Measurements from ENCODE around the gene TNRC6C. TPM values are rescaled to one million over a fixed set of nuclear protein-coding genes. Genes with fewer than 3 reads are reported as not detected.
"Not testable (repeated sequence)": the region's sequence is repeated elsewhere in the genome, so short reads cannot be mapped to it uniquely, and the experiment has no call there.

Gene TNRC6C
- total RNA-seq, 1 donor, result 11.6 TPM

DNA sequence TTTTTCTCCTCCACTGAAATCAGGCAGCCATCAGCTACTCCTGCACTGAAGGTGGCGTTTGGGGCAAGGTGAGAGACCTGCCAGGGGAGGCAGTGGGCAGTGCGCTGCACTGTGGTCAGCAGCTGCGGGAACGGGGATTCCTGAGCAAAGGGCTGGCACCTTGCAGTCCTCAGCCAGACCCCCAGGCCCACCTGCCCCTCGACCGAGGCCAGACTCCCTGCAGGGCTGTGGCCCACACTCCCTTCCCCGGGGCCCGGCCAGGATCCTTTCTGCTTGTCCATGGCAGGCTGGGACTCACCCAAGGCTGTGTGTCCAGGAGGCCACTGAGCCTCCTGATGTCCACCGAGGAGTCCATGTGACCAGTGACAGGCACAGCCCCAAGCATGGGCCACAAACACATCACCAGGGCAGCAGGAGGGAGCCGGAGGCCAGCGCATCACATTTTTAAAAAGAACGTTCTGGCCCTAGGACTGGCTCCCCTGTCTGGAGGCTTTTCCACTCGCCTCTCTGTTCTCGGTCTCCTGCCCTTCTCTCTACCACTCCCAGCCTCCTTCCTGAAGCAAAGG is 28.5 kb upstream of the TNRC6C start:
- no peak for DNase-seq (ENCODE audit: low read depth in 2 of 3, low spot score in 2 of 3)

DNA sequence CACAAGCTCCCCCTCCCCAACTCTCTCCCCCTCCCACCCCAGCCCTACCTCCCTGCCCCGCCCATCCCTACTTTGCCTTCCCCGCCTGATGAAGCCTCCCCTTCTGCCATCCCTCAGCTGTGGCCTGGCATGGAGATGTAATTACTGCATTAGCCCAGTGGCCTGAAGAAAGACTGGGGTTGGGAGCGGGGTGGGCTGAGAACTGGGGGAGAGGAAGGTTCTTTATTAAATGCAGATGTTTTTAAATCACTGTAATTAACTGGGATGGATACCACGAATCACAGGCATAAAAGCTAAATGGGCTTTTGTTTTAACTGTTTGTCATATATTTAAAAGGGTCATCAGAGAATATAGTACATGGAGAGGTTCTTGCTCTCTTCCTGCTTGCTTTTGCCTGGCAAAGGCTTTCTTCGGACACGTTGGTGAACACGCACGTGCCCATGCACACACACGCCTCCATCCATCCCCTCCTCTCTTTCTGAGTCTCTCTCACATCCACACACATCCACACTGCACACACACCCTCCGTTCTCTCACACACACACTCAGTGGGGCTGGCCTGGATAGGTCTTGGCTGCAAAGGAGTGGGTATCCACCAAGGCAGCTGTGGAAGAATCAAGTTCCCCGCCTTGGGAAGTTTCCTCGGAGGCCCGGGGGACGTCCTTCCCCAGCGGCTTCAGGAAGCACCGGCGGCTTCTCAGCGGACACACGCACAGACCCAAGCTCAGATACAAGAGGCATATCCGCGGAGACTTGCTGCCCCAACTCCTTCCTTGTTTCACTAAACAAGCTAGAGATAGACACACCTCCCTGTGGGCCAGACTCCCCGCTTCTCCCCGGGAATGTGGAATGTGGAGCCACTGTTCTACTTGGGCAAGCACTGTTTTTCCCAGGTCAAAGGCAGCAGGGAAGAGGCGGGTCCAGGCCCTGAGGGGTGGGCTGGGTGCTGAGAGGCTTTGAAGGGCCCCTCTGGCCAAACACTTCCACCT is 27.4 kb upstream of the TNRC6C start:
- no peak for DNase-seq (ENCODE audit: low read depth in 2 of 3, low spot score in 2 of 3)

DNA sequence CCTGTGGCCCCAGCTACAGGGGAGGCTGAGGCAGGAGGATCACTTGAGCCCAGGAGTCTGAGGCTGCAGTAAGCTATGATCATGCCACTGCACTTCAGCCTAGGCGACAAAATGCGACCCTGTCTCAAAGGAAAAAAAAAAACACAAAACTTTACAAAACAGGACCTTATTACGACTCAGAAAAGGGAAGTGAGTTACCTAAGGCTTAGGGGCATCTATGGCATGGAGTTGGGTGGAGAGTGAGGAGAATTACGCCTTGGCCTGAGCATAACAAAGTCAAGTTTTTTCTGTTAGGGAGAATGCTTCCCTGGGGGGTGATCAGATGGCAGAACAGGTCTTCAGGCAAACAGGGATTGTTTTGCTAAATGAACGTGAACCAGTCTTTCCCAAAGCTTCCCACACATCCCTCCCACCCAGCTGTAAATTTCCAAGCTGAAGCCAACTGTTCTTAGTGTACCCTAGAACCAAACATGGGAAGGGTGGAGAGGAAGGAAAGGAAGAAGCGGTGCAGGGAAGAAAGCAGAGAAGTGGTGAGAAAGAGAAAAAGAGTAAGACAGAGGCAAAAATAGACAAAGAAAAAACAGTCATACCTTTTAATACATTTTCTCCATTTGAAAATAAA is 24.6 kb upstream of the TNRC6C start:
- peak in 2 of 3 donors; percentile 14 to 56 for DNase-seq (ENCODE audit: low read depth in 2 of 3, low spot score in 2 of 3)

DNA sequence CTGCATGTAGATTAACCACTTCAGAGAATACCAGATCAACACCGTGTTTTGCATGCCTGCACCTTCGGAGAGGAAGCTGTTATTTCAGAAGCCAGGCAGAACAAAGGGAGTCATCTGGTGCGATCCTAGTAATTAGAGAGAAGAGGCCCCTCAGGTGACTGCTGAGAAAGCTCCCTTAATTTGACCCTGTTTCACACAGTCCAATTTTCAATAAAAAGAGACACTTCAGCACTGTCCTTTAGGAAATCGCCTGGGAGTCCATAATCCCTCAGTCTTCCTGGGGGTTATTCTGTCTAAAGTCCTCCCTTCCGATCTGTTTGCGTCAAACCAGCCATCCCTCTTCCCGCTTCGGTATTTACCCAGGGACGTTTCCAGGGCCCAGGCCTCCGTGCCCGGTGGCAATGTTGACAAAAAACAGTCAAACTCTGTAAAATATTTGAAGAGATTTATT is 23.4 kb upstream of the TNRC6C start:
- no peak for DNase-seq (ENCODE audit: low read depth in 2 of 3, low spot score in 2 of 3)

DNA sequence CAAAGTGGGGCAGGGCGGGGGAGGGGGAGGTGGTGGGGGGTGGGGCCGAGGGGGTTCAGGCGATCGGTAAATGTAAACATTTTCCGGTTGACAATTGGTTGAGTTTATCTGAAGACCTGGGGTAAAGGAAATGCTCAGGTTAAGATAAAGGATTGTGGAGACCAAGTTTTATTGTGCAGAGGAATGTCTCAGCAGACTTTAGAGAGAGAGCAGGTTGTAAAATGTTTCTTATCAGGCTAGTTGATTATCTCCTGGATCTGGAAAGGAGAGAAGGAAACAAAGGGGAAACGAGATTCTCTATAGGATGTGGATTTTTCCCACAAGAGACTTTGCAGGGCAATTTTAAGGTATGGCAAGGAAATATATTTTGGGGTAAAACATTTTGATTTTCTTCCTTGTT is 22.8 kb upstream of the TNRC6C start:
- not testable (repeated sequence) for DNase-seq (ENCODE audit: low read depth in 2 of 3, low spot score in 2 of 3)

DNA sequence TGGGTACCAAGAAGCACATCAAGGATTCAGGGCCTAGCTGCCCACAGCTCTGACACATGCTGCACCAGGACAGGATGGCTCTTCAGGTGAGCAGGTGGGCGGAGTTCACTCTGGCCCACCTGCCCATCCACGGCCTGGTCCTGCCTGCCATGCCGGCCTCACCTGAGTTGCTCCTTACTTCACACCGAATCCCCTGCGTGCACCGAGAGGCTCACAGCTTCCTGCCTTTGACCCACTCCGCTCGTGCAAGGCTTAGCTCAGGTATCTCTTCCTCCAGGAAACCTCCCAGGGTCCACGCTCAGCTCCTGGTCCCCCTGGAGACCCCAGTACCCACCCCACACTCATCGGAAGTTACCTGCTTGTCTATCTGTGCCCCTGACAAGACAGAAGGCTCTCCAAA is 21.6 kb upstream of the TNRC6C start:
- DNase-seq (ENCODE audit: low read depth in 2 of 3, low spot score in 2 of 3), result no peak

DNA sequence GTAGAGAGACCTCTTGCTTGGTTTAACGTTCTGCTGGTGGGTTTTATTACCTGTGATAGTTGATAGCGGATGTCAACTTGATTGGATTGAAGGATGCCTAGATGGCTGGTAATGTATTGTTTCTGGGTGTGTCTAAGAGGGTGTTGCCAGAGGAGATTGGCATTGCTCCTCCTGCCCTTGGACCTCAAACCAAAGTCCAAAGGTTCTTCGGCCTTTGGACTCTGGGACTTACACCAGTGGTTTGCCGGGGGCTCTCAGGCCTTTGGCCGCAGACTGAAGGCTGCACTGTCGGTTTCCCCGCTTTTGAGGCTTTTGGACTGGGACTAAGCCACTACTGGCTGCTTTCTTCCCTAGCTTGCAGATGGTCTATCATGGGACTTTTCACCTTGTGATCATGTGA is 17.5 kb upstream of the TNRC6C start:
- DNase-seq (ENCODE audit: low read depth in 2 of 3, low spot score in 2 of 3), result no peak

DNA sequence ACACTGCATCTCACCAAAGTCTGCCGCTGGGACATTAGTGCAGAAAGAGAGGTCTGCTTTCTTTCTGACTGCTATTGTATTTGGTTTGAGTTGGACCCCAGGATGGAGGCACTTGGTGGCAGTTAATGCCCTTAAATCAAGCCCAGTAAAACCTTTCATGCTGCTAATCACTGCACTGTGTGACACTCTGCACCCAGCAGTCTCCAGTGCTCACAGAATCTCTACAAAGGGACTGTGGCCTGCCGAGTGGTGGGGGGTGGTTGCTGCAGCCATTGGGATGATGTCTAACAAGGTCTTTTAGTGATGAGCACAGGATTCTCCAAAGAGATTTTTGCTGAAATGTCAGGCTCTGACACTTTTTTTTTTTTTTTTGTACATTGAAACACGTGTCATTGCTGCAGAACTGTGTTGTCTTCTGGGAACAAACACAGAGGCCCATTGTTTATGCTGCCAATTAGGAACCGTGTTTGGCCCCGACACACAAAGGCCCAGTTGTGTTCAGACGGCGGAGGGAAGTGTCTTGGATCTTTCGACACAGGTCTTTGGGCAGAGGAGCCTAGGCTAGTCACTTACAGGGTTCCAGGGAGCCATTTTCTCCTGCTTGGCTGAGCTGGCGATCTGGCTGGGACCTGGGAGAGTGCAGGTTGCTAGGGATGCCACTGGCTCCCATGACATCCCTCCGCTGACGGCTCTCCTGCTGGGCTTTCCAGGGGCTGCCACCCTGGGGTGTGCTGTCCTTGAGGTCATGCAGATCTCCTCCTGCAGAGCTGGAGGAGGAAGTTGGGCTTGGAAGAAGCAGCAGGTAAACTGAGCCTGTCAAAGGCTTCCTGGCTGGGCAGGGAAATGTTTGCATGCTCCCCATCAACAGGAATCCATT is 16.2 kb upstream of the TNRC6C start:
- no peak for DNase-seq (ENCODE audit: low read depth in 2 of 3, low spot score in 2 of 3)

DNA sequence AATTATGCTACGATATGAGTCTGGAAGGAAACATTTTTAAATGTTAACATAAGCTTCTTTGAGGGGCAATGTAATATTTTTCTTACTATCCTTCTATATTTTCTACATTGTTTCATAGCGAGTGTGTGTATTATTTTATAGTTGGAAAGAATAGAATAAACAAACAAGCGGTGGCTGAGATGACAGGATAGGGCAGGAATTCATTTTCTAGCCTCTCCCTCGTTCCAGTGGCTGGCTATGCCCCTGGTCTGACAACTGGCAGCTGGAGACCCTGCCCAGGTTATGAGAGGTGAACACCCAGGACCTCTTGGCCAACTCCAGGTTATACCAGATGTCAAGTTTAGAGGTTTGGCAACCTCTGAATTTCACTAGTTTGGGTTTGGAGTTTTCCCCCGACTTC is 14.5 kb upstream of the TNRC6C start:
- no peak for DNase-seq (ENCODE audit: low read depth in 2 of 3, low spot score in 2 of 3)

DNA sequence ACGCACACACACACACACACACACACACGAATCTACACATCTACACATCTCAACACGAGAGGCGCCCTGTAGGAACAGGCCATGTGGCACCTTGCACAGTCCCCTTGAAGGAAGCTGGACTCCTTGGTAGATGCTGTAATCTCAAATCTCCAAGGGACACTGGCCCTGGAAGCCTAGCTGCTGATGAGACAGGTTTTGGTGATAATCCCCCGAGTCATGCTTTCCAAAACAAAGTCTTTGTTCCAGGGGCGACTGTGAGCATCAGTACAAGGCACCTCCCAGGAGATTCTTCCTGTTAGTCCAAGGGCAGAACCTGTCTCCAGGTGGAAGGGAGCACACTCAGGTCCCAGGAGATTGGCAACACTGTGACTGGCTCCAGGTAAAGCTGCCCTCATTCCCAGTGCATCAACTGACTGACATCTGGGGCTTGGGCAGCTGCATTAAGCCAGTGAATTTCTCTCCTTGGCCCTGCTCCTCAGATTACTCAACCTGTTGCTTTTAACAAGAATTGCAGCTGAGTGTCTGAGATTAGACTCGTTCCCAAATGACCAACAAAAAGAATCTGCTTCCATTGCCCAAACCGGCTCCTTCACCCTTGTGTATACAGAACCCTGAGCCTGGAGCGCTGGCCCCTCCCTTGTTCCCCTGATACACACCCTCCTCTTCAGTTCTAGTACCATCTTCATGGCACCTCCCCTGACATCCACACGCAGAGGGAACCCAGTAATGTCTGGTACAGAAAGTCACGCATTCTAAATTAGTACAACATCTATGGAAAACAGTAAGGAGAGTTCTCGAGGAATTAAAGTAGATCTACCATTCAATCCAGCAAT is 13.9 kb upstream of the TNRC6C start:
- DNase-seq (ENCODE audit: low read depth in 2 of 3, low spot score in 2 of 3), result no peak

DNA sequence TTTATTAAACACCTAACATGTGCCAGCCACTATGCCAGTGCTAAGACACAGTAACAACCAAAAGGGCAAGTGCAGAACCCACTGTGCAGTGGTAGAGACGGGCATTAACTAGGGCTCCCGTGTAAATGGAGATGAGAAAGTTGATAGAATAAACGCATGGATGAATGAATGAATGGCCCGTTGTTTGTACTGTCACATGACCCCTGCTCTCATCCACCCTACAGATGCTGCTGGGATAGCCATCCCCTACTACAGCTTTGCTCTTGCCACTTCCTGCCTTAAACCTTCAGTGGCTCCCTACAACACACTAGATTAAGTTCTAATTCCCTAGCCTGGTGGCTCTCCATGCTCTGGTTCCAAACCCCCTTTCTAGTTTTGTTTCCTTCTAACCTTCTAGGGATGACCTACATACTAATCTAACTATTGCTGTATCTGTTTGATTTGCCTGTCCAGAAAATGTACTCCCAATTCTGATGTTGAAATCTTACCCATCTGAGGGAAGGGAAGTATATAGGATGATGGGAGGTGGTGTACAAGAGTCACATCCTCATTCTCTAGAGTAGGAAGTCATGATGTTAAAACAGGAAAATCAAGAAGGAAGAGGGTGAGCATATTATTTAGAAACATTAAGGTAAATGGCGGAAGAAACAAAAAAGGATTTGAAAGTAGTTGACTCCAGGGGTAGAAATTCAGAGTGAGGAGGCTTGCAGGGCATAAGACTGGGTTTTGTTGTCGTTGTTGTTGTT is 11.4 kb upstream of the TNRC6C start:
- no peak for DNase-seq (ENCODE audit: low read depth in 2 of 3, low spot score in 2 of 3)

DNA sequence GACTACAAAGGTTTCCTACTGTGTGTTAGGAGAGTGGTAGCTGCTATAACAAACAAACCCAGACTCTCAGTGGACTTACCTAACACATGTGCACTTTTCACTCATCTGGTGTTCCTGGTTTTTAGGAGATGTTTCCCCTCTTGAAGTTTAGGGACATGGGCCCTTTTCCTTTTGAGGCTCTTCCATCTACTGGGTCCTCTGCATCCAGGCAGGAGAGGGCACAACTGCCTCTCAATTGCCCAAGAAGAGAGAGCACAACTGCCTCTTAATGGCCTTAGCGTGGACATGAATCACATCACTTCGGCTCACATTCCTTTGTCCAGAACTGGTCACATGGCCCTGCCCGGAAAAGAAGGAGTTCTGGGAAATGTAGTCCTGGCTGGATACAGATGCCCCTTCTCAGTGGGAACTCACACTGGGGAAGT is 9.8 kb upstream of the TNRC6C start:
- no peak for DNase-seq (ENCODE audit: low read depth in 2 of 3, low spot score in 2 of 3)

DNA sequence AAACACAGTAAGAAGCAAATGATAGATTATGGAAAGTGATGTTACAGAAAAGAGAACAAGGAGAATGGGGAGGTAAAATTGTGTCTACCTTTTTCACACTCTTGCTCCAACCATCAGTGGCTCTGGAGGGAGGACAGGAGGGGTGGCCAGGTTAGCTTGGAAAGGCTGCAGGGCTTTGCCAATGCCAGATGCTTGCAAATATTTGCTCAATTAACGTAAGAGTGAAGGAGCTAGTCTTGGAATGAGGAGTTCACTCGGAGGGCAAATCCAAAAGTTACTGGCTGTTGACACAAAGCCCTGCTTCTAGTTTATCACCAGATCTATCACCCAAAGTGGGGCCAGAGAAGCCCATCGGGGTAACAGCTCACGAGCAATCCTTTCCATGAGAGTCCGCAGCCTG is 7.4 kb upstream of the TNRC6C start:
- DNase-seq (ENCODE audit: low read depth in 2 of 3, low spot score in 2 of 3), result no peak

DNA sequence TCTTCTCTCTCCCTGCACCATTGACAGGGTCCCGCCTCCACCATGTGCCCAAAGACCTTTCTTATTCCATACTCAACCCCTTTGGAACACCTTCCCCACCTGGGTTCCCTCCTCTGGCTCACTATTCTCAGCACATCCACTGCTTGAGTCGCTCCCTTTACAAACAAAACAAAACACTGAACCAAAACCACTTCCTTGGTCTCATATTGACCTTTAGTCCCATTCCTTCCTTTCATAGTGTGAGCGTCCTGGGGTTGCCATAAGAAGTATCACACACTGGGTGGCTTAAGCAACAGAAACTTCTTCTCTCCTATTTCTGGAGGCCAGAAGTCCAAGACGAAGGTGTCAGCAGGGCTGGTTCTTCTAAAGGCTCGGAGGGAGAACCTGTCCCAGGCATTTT is 6.1 kb upstream of the TNRC6C start:
- no peak for DNase-seq (ENCODE audit: low read depth in 2 of 3, low spot score in 2 of 3)

DNA sequence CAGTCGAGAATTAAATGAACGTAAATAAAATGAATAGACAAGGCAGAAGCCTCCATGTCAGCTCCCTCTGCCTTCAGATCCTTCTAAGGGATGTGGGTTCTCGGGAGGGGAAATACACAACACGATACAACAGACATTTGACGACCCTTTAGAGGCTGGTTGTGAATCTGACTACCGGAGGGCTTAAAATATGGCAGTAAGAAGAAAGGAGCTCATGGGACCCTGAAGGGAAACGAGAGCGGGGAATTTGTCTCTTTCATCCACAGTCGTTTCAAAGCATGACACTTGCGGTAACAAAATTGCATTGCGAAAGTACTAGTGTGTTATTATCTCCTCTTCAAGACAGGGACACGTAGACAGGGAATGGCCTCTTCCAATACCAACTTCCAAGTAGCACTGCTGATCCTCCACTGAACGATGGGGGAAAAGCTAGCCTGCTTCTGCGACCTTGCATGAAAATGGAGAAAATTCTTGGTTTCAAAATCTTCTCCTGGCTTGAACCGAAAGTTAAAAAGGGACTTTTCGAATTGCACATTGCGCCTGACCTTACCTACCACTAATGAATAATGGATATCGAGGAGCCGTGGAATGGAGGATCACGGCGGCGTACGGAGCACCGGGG is 1.2 kb upstream of the TNRC6C start:
- peak in 2 of 3 donors; percentile 19 to 42 for DNase-seq (ENCODE audit: low read depth in 2 of 3, low spot score in 2 of 3)

DNA sequence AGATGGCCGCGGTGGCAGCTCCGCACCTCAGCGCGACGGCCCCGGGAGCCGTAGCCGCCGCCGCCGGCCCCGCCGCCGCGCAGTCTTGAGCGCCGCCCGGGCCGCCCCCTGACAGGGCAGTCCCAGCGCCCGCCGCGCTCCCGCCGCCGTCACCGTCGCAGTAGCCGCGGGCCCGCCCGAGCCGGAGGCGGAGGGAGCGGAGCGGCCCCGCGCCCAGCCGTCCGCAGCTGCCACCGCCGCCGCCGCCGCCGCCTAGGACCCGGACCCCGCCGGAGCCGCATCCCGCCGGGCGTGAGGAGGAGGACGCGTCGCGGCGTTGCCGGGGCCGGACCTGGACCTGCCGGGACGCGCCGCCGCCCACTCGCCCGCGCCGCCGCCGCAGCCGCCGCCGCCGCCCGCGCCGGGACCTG is 218 bp downstream of the TNRC6C start:
- DNase-seq (ENCODE audit: low read depth in 2 of 3, low spot score in 2 of 3), result no peak

DNA sequence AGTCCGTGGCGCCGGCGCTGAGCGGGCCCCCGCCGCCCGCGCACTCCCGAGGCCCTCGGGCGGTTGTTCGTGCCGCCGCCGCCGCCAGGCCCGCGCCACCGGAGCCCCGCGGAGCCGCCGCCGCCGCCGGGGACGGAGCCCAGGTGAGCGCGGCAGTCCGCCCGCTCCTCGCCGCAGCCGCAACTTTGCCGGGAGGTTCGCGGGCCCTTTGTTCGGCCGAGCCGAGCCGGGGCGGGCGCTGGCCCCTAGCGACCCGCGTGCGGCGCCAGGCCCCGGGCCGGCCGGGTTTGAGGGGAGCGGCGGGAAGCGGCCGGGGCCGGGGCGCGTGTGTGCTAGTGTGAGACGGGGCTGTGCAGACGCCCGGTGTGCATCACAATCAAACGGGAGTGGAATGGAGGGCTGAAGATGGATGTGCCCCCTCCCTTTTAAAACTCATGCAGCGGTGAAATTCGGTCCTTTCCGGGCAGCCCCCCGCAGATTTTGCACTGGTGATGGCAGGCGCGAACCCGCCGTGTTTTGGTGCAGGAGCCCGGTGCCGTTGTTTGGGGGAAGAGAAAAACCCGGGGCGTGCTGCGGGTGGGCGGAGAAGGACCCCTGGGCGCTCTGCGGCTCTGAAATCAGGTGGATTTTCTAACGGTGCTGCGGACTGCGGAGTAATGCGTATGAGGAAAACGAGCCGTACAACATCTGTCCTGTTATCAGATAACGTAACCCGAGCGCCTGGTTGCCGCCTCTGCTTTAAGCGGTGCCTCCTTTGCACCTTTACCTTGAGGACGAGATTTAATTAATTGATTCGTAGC is 823 bp downstream of the TNRC6C start:
- peak; percentile 15 to 18 (median 18) for DNase-seq (ENCODE audit: low read depth in 2 of 3, low spot score in 2 of 3)

Measured in hematopoietic multipotent progenitor cell (in vitro differentiated cells).